H9 (cell line): Measurements from ENCODE around the gene NUTF2. TPM values are rescaled to one million over a fixed set of nuclear protein-coding genes. Genes with fewer than 3 reads are reported as not detected.

Experiments
- DNase-seq: peaks from one replicate; pipeline ENCODE4 v3.0.0-alpha.2; 2017
- H2AFZ ChIP-seq: one replicate; pipeline ENCODE4 v1.6.1; 2013; ENCODE audit warnings: mild to moderate bottlenecking, low read length, control low read depth, moderate library complexity
- H2AK5ac ChIP-seq: 2 replicates; pipeline ENCODE4 v1.6.1; 2013; ENCODE audit warnings: low read length, control low read depth, mixed read lengths; ENCODE audit not compliant: insufficient read length
- H2BK120ac ChIP-seq: one replicate; pipeline ENCODE4 v1.6.1; 2013; ENCODE audit warnings: low read depth, mild to moderate bottlenecking, low read length, control low read depth, inconsistent platforms; ENCODE audit not compliant: poor library complexity, severe bottlenecking
- H2BK12ac ChIP-seq: 2 replicates; pipeline ENCODE4 v1.6.1; 2013; ENCODE audit warnings: low read length, control low read depth, mixed read lengths, low read depth; ENCODE audit not compliant: insufficient read length
- H2BK15ac ChIP-seq: 2 replicates; pipeline ENCODE4 v1.6.1; 2013; ENCODE audit warnings: low read depth, low read length, control low read depth
- H2BK20ac ChIP-seq: one replicate; pipeline ENCODE4 v1.6.1; 2013; ENCODE audit warnings: low read depth, mild to moderate bottlenecking, low read length, control low read depth, inconsistent platforms; ENCODE audit not compliant: poor library complexity, severe bottlenecking
- H2BK5ac ChIP-seq: 2 replicates; pipeline ENCODE4 v1.6.1; 2013; ENCODE audit warnings: low read length, control low read depth, mixed read lengths; ENCODE audit not compliant: insufficient read length
- H3K14ac ChIP-seq: 2 replicates; pipeline ENCODE4 v1.6.1; 2013; ENCODE audit warnings: low read length, control low read depth; ENCODE audit not compliant: insufficient read depth
- H3K18ac ChIP-seq: 2 replicates; pipeline ENCODE4 v1.6.1; 2013; ENCODE audit warnings: low read depth, mild to moderate bottlenecking, mixed read lengths, low read length, control low read depth; ENCODE audit not compliant: insufficient read length
- H3K23ac ChIP-seq: 2 replicates; pipeline ENCODE4 v1.6.1; 2013; ENCODE audit warnings: low read length, control low read depth, mixed read lengths, low read depth; ENCODE audit not compliant: insufficient read length
- H3K23me2 ChIP-seq: 2 replicates; pipeline ENCODE4 v1.6.1; 2013; ENCODE audit warnings: low read depth, mild to moderate bottlenecking, mixed read lengths, low read length, control low read depth; ENCODE audit not compliant: insufficient read length, poor library complexity, severe bottlenecking
- H3K27ac ChIP-seq: 2 replicates; pipeline ENCODE4 v1.5.1; 2013; ENCODE audit warnings: low read length, control low read depth, mixed read lengths, low read depth; ENCODE audit not compliant: insufficient read length
- H3K27me3 ChIP-seq: 2 replicates; pipeline ENCODE4 v1.6.1; 2013; ENCODE audit warnings: low read length, control low read depth, inconsistent platforms; ENCODE audit not compliant: insufficient read depth
- H3K4ac ChIP-seq: 2 replicates; pipeline ENCODE4 v1.6.1; 2013; ENCODE audit warnings: low read depth, mild to moderate bottlenecking, control low read depth, inconsistent platforms, low read length, moderate library complexity
- H3K4me1 ChIP-seq: 2 replicates; pipeline ENCODE4 v1.6.1; 2013; ENCODE audit warnings: low read length, control low read depth, inconsistent platforms; ENCODE audit not compliant: insufficient read depth
- H3K4me2 ChIP-seq: 2 replicates; pipeline ENCODE4 v1.6.1; 2013; ENCODE audit warnings: low read length, control low read depth, mixed read lengths; ENCODE audit not compliant: insufficient read length, insufficient read depth
- H3K56ac ChIP-seq: 2 replicates; pipeline ENCODE4 v1.6.1; 2013; ENCODE audit warnings: low read depth, mild to moderate bottlenecking, mixed read lengths, low read length, control low read depth; ENCODE audit not compliant: insufficient read length
- H3K79me1 ChIP-seq: 2 replicates; pipeline ENCODE4 v1.6.1; 2013; ENCODE audit warnings: low read depth, mild to moderate bottlenecking, moderate library complexity, low read length, control low read depth, inconsistent platforms; ENCODE audit not compliant: insufficient read depth, poor library complexity, severe bottlenecking
- H3K79me2 ChIP-seq: 2 replicates; pipeline ENCODE4 v1.6.1; 2013; ENCODE audit warnings: low read length, control low read depth, inconsistent platforms; ENCODE audit not compliant: insufficient read depth
- H3K9ac ChIP-seq: 2 replicates; pipeline ENCODE4 v1.6.1; 2013; ENCODE audit warnings: low read length, control low read depth, mixed read lengths; ENCODE audit not compliant: insufficient read length; ENCODE audit errors: extremely low read depth
- H3K9me3 ChIP-seq: one replicate; pipeline ENCODE4 v1.6.1; 2013; ENCODE audit warnings: low read depth, low read length, inconsistent platforms; ENCODE audit not compliant: control insufficient read depth
- H3T11ph ChIP-seq: one replicate; pipeline ENCODE4 v1.6.1; 2013; ENCODE audit warnings: mild to moderate bottlenecking, low read length, control low read depth, inconsistent platforms
- H4K20me1 ChIP-seq: one replicate; pipeline ENCODE4 v1.6.1; 2013; ENCODE audit not compliant: control insufficient read depth, insufficient read length, insufficient read depth
- H4K5ac ChIP-seq: 2 replicates; pipeline ENCODE4 v1.6.1; 2013; ENCODE audit warnings: low read depth, mild to moderate bottlenecking, mixed read lengths, low read length, control low read depth; ENCODE audit not compliant: insufficient read length
- H4K8ac ChIP-seq: replicated peaks from 2 replicates; pipeline ENCODE4 v1.6.1; 2013; ENCODE audit warnings: low read length, control low read depth, mixed read lengths, low read depth; ENCODE audit not compliant: insufficient read length
- H4K91ac ChIP-seq: 2 replicates; pipeline ENCODE4 v1.6.1; 2013; ENCODE audit warnings: low read depth, mild to moderate bottlenecking, moderate library complexity, mixed read lengths, low read length, control low read depth; ENCODE audit not compliant: insufficient read length
- H3K27ac Mint-ChIP-seq, 3 experiments: 2 replicates in 2 of 3; 3 replicates in 1 of 3; pipeline ENCODE4 v1.8.0; 2020 to 2021; ENCODE audit warnings: mixed read lengths in 3 of 3, mild to moderate bottlenecking in 1 of 3, moderate library complexity in 1 of 3
- H3K27me3 Mint-ChIP-seq: 2 replicates; pipeline ENCODE4 v1.8.0; 2021; ENCODE audit warnings: low read depth, mild to moderate bottlenecking, moderate library complexity, mixed read lengths
- H3K36me3 Mint-ChIP-seq, 3 experiments: 2 replicates in 2 of 3; 3 replicates in 1 of 3; pipeline ENCODE4 v1.8.0; 2020 to 2021; ENCODE audit warnings: low read depth in 3 of 3, mixed read lengths in 3 of 3; ENCODE audit not compliant: insufficient read depth in 1 of 3
- H3K4me1 Mint-ChIP-seq, 2 experiments: 2 replicates each; pipeline ENCODE4 v1.8.0; 2020; ENCODE audit warnings: mixed read lengths in 2 of 2
- H3K4me3 Mint-ChIP-seq, 2 experiments: 2 replicates in 1 of 2; 3 replicates in 1 of 2; pipeline ENCODE4 v1.8.0; 2020 to 2021; ENCODE audit warnings: mild to moderate bottlenecking in 2 of 2, mixed read lengths in 2 of 2, moderate library complexity in 1 of 2
- H3K9me3 Mint-ChIP-seq, 2 experiments: 2 replicates in 1 of 2; 3 replicates in 1 of 2; pipeline ENCODE4 v1.8.0; 2020; ENCODE audit warnings: mild to moderate bottlenecking in 2 of 2, mixed read lengths in 2 of 2, moderate library complexity in 1 of 2
- WGBS: extraction: QIAGEN DNeasy Blood & Tissue Kit; methylation state at CpG from one replicate; pipeline ENCODE4 v1.1.7; 2013; ENCODE audit warnings: missing lambda C conversion rate, low lambda C conversion rate, mixed read lengths; ENCODE audit not compliant: insufficient read length; ENCODE audit errors: extremely low coverage; 5-methylcytosine and 5-hydroxymethylcytosine counted together
- long read RNA-seq: library from polyadenylated mRNA; unstranded; transcript quantifications from one replicate; pipeline ENCODE4 v2.0.0, GENCODE V29; 2020
- total RNA-seq: library from RNA; stranded (reverse); gene quantifications from 2 replicates; pipeline ENCODE4 v1.2.1, GENCODE V29; 2021
- TF ChIP-seq, protein P1 (sequence below): fragments of 200-600 bp; sonication (generic); conservative IDR thresholded peaks from 3 replicates; pipeline ENCODE4 v1.8.0; 2021; ENCODE audit warnings: antibody characterized with exemption, mild to moderate bottlenecking

Gene NUTF2
- 190 and 198 TPM in 2 replicates for total RNA-seq
- long read RNA-seq, transcript NUTF2-201 (5 exons, 2,321 nt), result major isoform, 221 of 248 reads
- long read RNA-seq, transcript NUTF2-206 (5 exons, 1,119 nt), result minor isoform, 11 of 248 reads
- long read RNA-seq, partial matches to known transcripts, result 7 of 248 reads
- long read RNA-seq, other reads (novel, unspliced or antisense), result 6 of 248 reads

DNA sequence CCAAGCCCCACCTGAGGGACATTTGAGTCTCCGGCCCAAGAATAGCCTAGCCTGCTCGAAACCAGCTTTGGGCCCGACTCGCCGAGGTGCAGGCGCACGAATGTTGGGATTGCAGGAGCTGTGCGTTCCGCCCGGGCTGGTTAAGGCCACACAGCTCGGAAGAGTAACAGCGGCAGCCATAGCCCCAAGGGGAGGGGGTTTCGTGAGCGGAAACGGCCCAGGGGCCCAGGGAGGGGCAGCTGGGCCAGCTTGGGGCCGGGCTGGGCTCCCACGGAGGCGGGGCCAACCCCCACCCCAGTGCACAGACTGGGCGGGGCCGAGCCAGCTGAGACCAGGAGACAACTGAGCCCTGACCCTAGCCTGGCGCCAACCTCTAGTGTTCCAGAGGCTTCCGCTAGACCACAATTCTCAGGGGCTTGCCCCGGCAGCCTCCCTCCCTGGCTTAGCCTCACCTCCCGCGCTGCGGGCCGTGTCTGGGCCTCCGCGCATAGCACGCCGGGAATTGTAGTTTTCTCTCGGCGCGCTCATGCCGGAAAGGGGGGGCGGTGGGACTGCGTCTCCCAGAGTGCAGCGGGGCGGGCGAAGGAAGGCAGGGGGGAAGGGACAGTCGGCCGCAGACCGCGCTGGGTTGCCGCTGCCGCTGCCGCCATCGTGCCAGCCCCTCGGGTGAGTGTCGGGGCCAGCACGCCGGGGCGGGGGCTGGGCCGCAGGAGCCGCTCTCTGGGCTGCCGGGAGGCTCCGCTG, at the start of gene NUTF2:
NUTF2 (plus strand) TSS at position 614 of the 744 bp plus-strand sequence. CDS start 18,198 bp downstream, outside the sequence.
- no peak within 1 kb of the TSS for H3K56ac ChIP-seq
- peak within 1 kb of the TSS; percentile 55 for H3K18ac ChIP-seq
- H2BK15ac ChIP-seq, result no peak within 1 kb of the TSS
- no peak within 1 kb of the TSS for H3K4ac ChIP-seq
- no peak within 1 kb of the TSS for H3K23ac ChIP-seq
- H3K4me2 ChIP-seq, result peak within 1 kb of the TSS; percentile 82
- Mint-ChIP-seq H3K4me1 (peaks cover 41 to 46% of the 10 kb centered on the region in 2 experiments), H3K36me3 (peaks cover 11 to 25% (median 16%) of the 10 kb centered on the region in 3 experiments), H3K9me3 (peaks cover 0 to 2% of the 10 kb centered on the region in 2 experiments; a peak in 1 of 5 replicates), H3K27ac (peak within 1 kb of the TSS; percentile 95 to 98 (median 96)), H3K27me3 (no peaks in the 10 kb centered on the region), H3K4me3 (peak within 1 kb of the TSS; percentile 94 to 98)
- H4K20me1 ChIP-seq, result no peaks in the 10 kb centered on the region
- H2BK120ac ChIP-seq, result no peak within 1 kb of the TSS
- H2AK5ac ChIP-seq, result no peak within 1 kb of the TSS
- H4K8ac ChIP-seq, result no peak within 1 kb of the TSS
- peaks cover 14% of the 10 kb centered on the region for H3K23me2 ChIP-seq
- H3K14ac ChIP-seq, result peak within 1 kb of the TSS; percentile 81
- H2AFZ ChIP-seq, result no peak within 1 kb of the TSS
- H3K27ac ChIP-seq, result peak within 1 kb of the TSS; percentile 61
- H3K9ac ChIP-seq, result peak within 1 kb of the TSS; percentile 80
- peak; percentile 99 for DNase-seq
- H2BK12ac ChIP-seq, result no peak within 1 kb of the TSS
- TF ChIP-seq, protein P1, sequence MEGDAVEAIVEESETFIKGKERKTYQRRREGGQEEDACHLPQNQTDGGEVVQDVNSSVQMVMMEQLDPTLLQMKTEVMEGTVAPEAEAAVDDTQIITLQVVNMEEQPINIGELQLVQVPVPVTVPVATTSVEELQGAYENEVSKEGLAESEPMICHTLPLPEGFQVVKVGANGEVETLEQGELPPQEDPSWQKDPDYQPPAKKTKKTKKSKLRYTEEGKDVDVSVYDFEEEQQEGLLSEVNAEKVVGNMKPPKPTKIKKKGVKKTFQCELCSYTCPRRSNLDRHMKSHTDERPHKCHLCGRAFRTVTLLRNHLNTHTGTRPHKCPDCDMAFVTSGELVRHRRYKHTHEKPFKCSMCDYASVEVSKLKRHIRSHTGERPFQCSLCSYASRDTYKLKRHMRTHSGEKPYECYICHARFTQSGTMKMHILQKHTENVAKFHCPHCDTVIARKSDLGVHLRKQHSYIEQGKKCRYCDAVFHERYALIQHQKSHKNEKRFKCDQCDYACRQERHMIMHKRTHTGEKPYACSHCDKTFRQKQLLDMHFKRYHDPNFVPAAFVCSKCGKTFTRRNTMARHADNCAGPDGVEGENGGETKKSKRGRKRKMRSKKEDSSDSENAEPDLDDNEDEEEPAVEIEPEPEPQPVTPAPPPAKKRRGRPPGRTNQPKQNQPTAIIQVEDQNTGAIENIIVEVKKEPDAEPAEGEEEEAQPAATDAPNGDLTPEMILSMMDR, result no peak
- no peak within 1 kb of the TSS for H4K91ac ChIP-seq
- H3K9me3 ChIP-seq, result no peaks in the 10 kb centered on the region
- peaks cover 10% of the 10 kb centered on the region; the same call in 1 of the 2 replicates for H3K4me1 ChIP-seq
- H2BK5ac ChIP-seq, result no peak within 1 kb of the TSS
- H2BK20ac ChIP-seq, result no peak within 1 kb of the TSS
- no CpG with 5 or more reads among the region's 57 CpGs for WGBS
- H3K79me2 ChIP-seq, result peaks cover 20% of the 10 kb centered on the region; the same call in 1 of the 2 replicates
- no peak within 1 kb of the TSS for H4K5ac ChIP-seq
- no peaks in the 10 kb centered on the region for H3K79me1 ChIP-seq
- H3T11ph ChIP-seq, result no peak within 1 kb of the TSS
- H3K27me3 ChIP-seq, result no peaks in the 10 kb centered on the region
